Islet precursor cell (in vitro differentiated cells): ENCODE results near the gene SETSIP.
"Not testable (repeated sequence)": the region's sequence is repeated elsewhere in the genome, so short reads cannot be mapped to it uniquely, and the experiment has no call there.

ENCODE experiments used
- DNase-seq: peaks from one replicate; pipeline ENCODE4 v3.0.0-alpha.2; 2018

SETSIP gene

GRCh38 chr1:92075311-92075710 lies at the start of gene SETSIP:
Gene SETSIP (minus strand): TSS chr1:92075411. CDS start chr1:92075411, 0 bp downstream.
- no peak for DNase-seq

- DNase-seq, result no peak
Measured at GRCh38 chr1:92123868-92124267, 48.7 kb upstream of the SETSIP start.

GRCh38 chr1:92118826-92119225 lies 43.6 kb upstream of the SETSIP start:
- no peak for DNase-seq

- no peak for DNase-seq
Measured at GRCh38 chr1:92117526-92117925, 42.3 kb upstream of the SETSIP start.

GRCh38 chr1:92108631-92109030 lies 33.4 kb upstream of the SETSIP start:
- DNase-seq, result no peak

GRCh38 chr1:92105546-92106081 lies 30.4 kb upstream of the SETSIP start:
- DNase-seq, result no peak

- no peak for DNase-seq
Measured at GRCh38 chr1:92096317-92096716, 21.1 kb upstream of the SETSIP start.

GRCh38 chr1:92095874-92096273 lies 20.7 kb upstream of the SETSIP start:
- no peak for DNase-seq

GRCh38 chr1:92094595-92094994 lies 19.4 kb upstream of the SETSIP start:
- DNase-seq, result no peak

GRCh38 chr1:92094090-92094489 lies 18.9 kb upstream of the SETSIP start:
- no peak for DNase-seq

GRCh38 chr1:92091625-92092024 lies 16.4 kb upstream of the SETSIP start:
- DNase-seq, result no peak

- DNase-seq, result no peak
Measured at GRCh38 chr1:92087542-92087941, 12.3 kb upstream of the SETSIP start.

GRCh38 chr1:92085727-92086126 lies 10.5 kb upstream of the SETSIP start:
- no peak for DNase-seq

- no peak for DNase-seq
Measured at GRCh38 chr1:92084651-92085050, 9.4 kb upstream of the SETSIP start.

GRCh38 chr1:92081031-92081430 lies 5.8 kb upstream of the SETSIP start:
- no peak for DNase-seq

- peak; percentile 95 for DNase-seq
Measured at GRCh38 chr1:92080128-92080985, 5.1 kb upstream of the SETSIP start, which contains the start of gene BTBD8. Gene BTBD8 (plus strand): TSS chr1:92080345. CDS start chr1:92080572, 227 bp downstream.

- DNase-seq, result no peak
Measured at GRCh38 chr1:92079441-92079840, 4.2 kb upstream of the SETSIP start.

- not testable (repeated sequence) for DNase-seq
Measured at GRCh38 chr1:92078077-92078476, 2.9 kb upstream of the SETSIP start.

GRCh38 chr1:92076363-92076762 lies 1.2 kb upstream of the SETSIP start:
- no peak for DNase-seq

GRCh38 chr1:92074446-92074845 lies 765 bp downstream of the SETSIP start:
- DNase-seq, result not testable (repeated sequence)

- DNase-seq, result no peak
Measured at GRCh38 chr1:92070892-92071291, 4.3 kb downstream of the SETSIP start.

GRCh38 chr1:92066321-92066720 lies 8.9 kb downstream of the SETSIP start:
- no peak for DNase-seq

- no peak for DNase-seq
Measured at GRCh38 chr1:92065042-92065441, 10.2 kb downstream of the SETSIP start.

- no peak for DNase-seq
Measured at GRCh38 chr1:92051948-92052347, 23.3 kb downstream of the SETSIP start.
